ENCODE measurements around the gene SCAF4.

Gene SCAF4

DNA sequence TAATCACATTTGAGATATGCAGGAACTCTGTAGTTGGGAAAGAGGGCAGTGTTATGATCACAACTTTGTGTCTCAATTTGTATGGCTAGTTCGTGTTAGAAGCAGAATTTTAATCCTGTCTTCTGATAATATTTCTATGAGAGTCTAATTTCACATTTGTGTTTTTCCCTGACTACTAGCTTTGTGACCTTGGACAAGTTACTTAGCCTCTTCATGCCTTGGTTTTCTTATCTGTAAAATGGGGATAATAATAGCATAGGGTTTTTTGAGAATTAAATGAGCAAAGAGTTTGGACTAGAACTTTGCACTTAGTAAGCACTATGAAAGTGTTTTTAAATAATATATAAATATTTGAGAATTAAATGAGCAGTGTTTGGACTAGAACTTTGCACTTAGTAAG lies 24.9 kb upstream of the SCAF4 start:
- peaks cover 4% of the 10 kb centered on the region for H3K27me3 Mint-ChIP-seq (ENCODE audit: low read depth)
- H3K4me3 Mint-ChIP-seq, result no peak overlapping the region
- no peak overlapping the region for H3K27ac Mint-ChIP-seq
- TF ChIP-seq, protein P1, sequence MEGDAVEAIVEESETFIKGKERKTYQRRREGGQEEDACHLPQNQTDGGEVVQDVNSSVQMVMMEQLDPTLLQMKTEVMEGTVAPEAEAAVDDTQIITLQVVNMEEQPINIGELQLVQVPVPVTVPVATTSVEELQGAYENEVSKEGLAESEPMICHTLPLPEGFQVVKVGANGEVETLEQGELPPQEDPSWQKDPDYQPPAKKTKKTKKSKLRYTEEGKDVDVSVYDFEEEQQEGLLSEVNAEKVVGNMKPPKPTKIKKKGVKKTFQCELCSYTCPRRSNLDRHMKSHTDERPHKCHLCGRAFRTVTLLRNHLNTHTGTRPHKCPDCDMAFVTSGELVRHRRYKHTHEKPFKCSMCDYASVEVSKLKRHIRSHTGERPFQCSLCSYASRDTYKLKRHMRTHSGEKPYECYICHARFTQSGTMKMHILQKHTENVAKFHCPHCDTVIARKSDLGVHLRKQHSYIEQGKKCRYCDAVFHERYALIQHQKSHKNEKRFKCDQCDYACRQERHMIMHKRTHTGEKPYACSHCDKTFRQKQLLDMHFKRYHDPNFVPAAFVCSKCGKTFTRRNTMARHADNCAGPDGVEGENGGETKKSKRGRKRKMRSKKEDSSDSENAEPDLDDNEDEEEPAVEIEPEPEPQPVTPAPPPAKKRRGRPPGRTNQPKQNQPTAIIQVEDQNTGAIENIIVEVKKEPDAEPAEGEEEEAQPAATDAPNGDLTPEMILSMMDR (IDR thresholded peaks at IDR 0.05; ENCODE audit: unreplicated experiment in 3 of 3), result no peak
- H3K36me3 Mint-ChIP-seq (ENCODE audit: low read depth), result no peaks in the 10 kb centered on the region
- H3K4me1 Mint-ChIP-seq, result no peaks in the 10 kb centered on the region
- H3K9me3 Mint-ChIP-seq, result no peaks in the 10 kb centered on the region

DNA sequence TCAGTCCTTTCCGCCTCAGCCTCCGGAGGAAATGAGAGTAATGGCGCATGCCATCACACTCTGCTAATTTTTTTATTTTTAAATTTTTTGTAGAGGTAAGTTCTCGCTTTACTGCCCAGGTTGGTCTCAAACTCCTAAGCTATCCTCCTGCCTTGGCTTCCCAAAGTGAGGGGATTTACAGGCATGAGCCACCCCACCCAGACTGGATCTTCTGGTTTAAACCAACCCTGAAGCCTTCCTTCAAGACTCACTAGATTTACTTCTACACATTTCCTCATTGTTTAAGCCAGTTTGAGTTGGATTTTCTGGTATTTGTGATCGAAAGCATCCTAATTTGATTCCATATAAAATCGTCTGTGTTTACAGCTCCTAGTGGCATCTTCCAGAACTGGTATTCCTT lies 23.1 kb upstream of the SCAF4 start:
- Mint-ChIP-seq H3K4me1 (no peaks in the 10 kb centered on the region), H3K36me3 (ENCODE audit: low read depth) (no peaks in the 10 kb centered on the region), H3K9me3 (no peaks in the 10 kb centered on the region), H3K4me3 (no peak overlapping the region), H3K27ac (no peak overlapping the region), H3K27me3 (ENCODE audit: low read depth) (no peaks in the 10 kb centered on the region)
- TF ChIP-seq, protein P1 (IDR thresholded peaks at IDR 0.05; ENCODE audit: unreplicated experiment in 3 of 3), result no peak

- no peaks in the 10 kb centered on the region for H3K9me3 Mint-ChIP-seq
- H3K4me3 Mint-ChIP-seq, result no peak overlapping the region
- no peaks in the 10 kb centered on the region for H3K27me3 Mint-ChIP-seq (ENCODE audit: low read depth)
- no peaks in the 10 kb centered on the region for H3K4me1 Mint-ChIP-seq
- TF ChIP-seq, protein P1 (IDR thresholded peaks at IDR 0.05; ENCODE audit: unreplicated experiment in 3 of 3), result no peak
- H3K36me3 Mint-ChIP-seq (ENCODE audit: low read depth), result no peaks in the 10 kb centered on the region
- no peak overlapping the region for H3K27ac Mint-ChIP-seq
These were observed 22.7 kb upstream of the SCAF4 start for GRCh38 chr21:31754708-31754960.

- Mint-ChIP-seq H3K27ac (no peak overlapping the region), H3K9me3 (no peaks in the 10 kb centered on the region), H3K4me3 (no peak overlapping the region), H3K4me1 (no peaks in the 10 kb centered on the region), H3K27me3 (ENCODE audit: low read depth) (no peaks in the 10 kb centered on the region), H3K36me3 (ENCODE audit: low read depth) (no peaks in the 10 kb centered on the region)
- TF ChIP-seq, protein P1 (IDR thresholded peaks at IDR 0.05; ENCODE audit: unreplicated experiment in 3 of 3), result no peak
These were observed 22.2 kb upstream of the SCAF4 start for GRCh38 chr21:31753949-31754707.

DNA sequence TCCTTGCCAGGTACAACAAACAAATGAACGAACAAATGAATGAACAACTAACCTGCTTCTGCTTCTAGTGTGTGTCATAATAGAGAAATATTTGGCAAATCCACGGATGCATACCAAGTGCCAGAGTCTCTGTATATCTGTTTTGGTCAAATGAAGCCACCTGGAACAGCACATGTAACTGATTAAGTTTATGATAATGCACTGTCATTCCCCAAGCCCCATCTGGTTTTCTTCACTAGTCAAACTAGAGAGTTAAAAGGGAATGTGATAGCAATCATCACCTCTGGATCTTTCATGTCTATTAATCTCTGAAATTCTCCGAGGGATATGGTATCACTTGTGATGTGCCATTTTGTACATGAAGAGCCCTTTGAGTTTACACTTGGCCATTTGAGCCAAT lies 21.0 kb upstream of the SCAF4 start:
- H3K27me3 Mint-ChIP-seq (ENCODE audit: low read depth), result no peaks in the 10 kb centered on the region
- no peaks in the 10 kb centered on the region for H3K36me3 Mint-ChIP-seq (ENCODE audit: low read depth)
- H3K9me3 Mint-ChIP-seq, result peaks cover under 1% of the 10 kb centered on the region
- H3K27ac Mint-ChIP-seq, result no peak overlapping the region
- TF ChIP-seq, protein P1 (IDR thresholded peaks at IDR 0.05; ENCODE audit: unreplicated experiment in 3 of 3), result no peak
- no peaks in the 10 kb centered on the region for H3K4me1 Mint-ChIP-seq
- H3K4me3 Mint-ChIP-seq, result no peak overlapping the region

- TF ChIP-seq, protein P1 (IDR thresholded peaks at IDR 0.05; ENCODE audit: unreplicated experiment in 3 of 3), result no peak
- Mint-ChIP-seq H3K27ac (no peak overlapping the region), H3K27me3 (ENCODE audit: low read depth) (no peaks in the 10 kb centered on the region)
These were observed 20.4 kb upstream of the SCAF4 start for GRCh38 chr21:31752352-31752751.

More at GRCh38 chr21:31752352-31752751, 20.4 kb upstream of the SCAF4 start:
- Mint-ChIP-seq H3K4me1 (no peaks in the 10 kb centered on the region), H3K4me3 (no peak overlapping the region), H3K9me3 (peaks cover 4% of the 10 kb centered on the region), H3K36me3 (ENCODE audit: low read depth) (no peaks in the 10 kb centered on the region)

Data from nephron (organoid).